Colonic mucosa (tissue), 4 donors: ENCODE data around the gene RRAS. TPM values are rescaled to one million over a fixed set of nuclear protein-coding genes. Genes with fewer than 3 reads are reported as not detected.

Source experiments
- DNase-seq: peaks from one replicate; pipeline ENCODE4 v3.0.0-alpha.2; 2020
- H3K27ac ChIP-seq: fragments of 200-600 bp; one replicate; pipeline ENCODE4 v1.8.0; 2021
- H3K27me3 ChIP-seq: fragments of 200-600 bp; one replicate; pipeline ENCODE4 v1.8.0; 2021
- H3K36me3 ChIP-seq: fragments of 200-600 bp; one replicate; pipeline ENCODE4 v1.8.0; 2021
- H3K4me1 ChIP-seq: fragments of 200-600 bp; one replicate; pipeline ENCODE4 v1.8.0; 2021; ENCODE audit warnings: mild to moderate bottlenecking
- H3K4me3 ChIP-seq: fragments of 200-600 bp; one replicate; pipeline ENCODE4 v1.8.0; 2021
- H3K9ac ChIP-seq, 2 donors: one replicate each; pipeline ENCODE4 v1.7.0; 2013; ENCODE audit warnings: control low read depth in 2 of 2, low read depth in 2 of 2, low read length in 2 of 2
- H3K9me3 ChIP-seq: fragments of 200-600 bp; one replicate; pipeline ENCODE4 v1.8.0; 2021
- intact Hi-C: fragments of 100-400 bp; cut with DNase I; formaldehyde crosslinking; loops from one replicate; pipeline ENCODE4 v1.14.1; 2022
- total RNA-seq, 2 donors: library from RNA; stranded (reverse); fragmentation: NEBNext Ultra II Directional in 1 of 2; extraction: Animal tissue kit (Norgen Biotek cat#: 25700) in 1 of 2; gene quantifications; one replicate each; pipeline ENCODE4 v1.2.1, GENCODE V29; 2021
- TF ChIP-seq, protein P1 (sequence below): fragments of 200-600 bp; IDR thresholded peaks from one replicate; pipeline ENCODE4 v1.8.0; 2022; ENCODE audit warnings: antibody characterized with exemption, mild to moderate bottlenecking
- donor health status: healthy.
- donor health status: DM: no; HTN: no; CAD: no.
- donor health status: DM: no; HTN: no; CAD: no.

The RRAS gene
- total RNA-seq, 2 donors from 2014 or later: 45.7 to 62.2 TPM

DNA sequence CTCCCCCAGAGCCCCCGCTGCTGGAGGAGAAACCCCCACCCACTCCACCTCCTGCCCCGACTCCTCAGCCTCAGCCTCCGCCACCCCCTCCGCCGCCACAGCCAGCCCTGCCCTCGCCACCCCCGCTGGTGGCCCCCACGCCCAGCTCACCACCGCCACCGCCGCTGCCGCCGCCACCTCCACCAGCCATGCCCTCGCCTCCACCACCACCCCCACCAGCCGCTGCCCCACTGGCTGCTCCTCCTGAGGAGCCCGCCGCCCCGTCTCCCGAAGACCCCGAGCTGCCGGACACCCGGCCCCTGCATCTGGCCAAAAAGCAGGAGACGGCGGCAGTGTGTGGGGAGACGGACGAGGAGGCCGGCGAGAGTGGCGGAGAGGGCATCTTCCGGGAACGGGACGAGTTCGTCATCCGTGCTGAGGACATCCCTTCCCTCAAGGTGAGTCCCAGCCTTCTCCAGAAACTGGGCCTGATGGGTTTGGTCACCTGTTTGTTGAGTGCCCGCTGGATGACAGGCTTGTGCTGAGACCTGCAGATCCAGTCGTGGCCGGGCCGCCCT lies 38.4 kb downstream of the RRAS start:
- H3K4me1 ChIP-seq: no peaks in the 10 kb centered on the region
- H3K4me3 ChIP-seq: no peak overlapping the region
- no peak for DNase-seq
- TF ChIP-seq, protein P1, sequence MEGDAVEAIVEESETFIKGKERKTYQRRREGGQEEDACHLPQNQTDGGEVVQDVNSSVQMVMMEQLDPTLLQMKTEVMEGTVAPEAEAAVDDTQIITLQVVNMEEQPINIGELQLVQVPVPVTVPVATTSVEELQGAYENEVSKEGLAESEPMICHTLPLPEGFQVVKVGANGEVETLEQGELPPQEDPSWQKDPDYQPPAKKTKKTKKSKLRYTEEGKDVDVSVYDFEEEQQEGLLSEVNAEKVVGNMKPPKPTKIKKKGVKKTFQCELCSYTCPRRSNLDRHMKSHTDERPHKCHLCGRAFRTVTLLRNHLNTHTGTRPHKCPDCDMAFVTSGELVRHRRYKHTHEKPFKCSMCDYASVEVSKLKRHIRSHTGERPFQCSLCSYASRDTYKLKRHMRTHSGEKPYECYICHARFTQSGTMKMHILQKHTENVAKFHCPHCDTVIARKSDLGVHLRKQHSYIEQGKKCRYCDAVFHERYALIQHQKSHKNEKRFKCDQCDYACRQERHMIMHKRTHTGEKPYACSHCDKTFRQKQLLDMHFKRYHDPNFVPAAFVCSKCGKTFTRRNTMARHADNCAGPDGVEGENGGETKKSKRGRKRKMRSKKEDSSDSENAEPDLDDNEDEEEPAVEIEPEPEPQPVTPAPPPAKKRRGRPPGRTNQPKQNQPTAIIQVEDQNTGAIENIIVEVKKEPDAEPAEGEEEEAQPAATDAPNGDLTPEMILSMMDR: no peak
- no peak overlapping the region for H3K27ac ChIP-seq
- H3K36me3 ChIP-seq: peaks cover 12% of the 10 kb centered on the region
- intact Hi-C loops: no loop called here
- no peak overlapping the region for H3K9ac ChIP-seq
- no peaks in the 10 kb centered on the region for H3K27me3 ChIP-seq
- no peaks in the 10 kb centered on the region for H3K9me3 ChIP-seq

DNA sequence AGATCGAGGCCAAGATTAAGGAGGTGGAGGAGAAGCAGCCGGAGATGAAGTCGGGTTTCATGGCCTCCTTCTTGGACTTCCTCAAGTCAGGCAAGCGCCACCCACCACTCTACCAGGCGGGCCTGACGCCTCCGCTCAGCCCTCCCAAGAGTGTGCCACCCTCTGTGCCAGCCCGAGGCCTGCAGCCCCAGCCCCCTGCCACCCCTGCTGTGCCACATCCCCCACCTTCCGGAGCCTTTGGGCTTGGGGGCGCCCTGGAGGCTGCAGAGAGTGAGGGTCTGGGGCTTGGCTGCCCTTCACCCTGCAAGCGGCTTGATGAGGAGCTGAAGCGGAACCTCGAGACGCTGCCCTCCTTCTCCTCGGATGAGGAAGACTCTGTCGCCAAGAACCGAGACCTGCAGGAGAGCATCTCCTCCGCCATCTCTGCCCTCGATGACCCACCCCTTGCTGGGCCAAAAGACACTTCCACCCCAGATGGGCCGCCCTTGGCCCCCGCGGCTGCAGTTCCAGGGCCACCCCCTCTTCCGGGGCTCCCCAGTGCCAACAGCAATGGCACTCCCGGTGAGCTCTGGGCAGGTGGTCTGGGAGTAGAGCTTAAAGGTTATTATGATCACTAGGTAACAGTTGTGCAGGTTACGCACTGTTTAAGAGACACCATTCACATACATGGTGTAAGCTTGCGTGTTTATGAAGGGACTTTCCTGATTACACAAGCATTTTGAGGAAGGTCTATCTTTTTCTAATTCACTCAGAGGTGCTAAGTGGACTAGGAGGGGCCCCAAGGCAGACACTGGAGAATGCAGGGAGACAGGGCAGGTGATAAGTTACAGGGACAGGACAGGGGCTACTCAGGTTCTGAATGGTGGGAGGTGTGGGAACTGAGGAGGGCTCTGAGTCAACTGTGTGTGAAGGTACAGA lies 40.3 kb downstream of the RRAS start:
- Histone ChIP-seq H3K27me3 (no peaks in the 10 kb centered on the region), H3K9ac (no peak overlapping the region), H3K4me3 (no peak overlapping the region), H3K36me3 (peaks cover 17% of the 10 kb centered on the region), H3K4me1 (no peaks in the 10 kb centered on the region), H3K9me3 (no peaks in the 10 kb centered on the region), H3K27ac (no peak overlapping the region)
- DNase-seq: no peak
- TF ChIP-seq, protein P1: no peak
- intact Hi-C loops: no loop called here

DNA sequence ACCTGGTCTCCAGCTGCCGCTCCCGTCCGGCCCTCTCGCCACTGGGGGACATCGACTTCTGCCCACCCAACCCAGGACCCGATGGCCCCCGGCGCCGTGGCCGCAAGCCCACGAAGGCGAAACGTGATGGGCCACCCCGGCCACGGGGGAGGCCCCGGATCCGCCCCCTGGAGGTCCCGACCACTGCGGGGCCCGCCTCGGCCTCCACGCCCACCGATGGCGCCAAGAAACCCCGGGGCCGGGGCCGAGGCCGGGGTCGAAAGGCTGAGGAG lies 42.3 kb downstream of the RRAS start:
- TF ChIP-seq, protein P1: no peak
- DNase-seq: no peak
- no peaks in the 10 kb centered on the region for H3K9me3 ChIP-seq
- H3K4me3 ChIP-seq: no peak overlapping the region
- no peaks in the 10 kb centered on the region for H3K4me1 ChIP-seq
- intact Hi-C loops: no loop called here
- H3K36me3 ChIP-seq: peaks cover 18% of the 10 kb centered on the region
- H3K9ac ChIP-seq: no peak overlapping the region
- no peaks in the 10 kb centered on the region for H3K27me3 ChIP-seq
- H3K27ac ChIP-seq: no peak overlapping the region

DNA sequence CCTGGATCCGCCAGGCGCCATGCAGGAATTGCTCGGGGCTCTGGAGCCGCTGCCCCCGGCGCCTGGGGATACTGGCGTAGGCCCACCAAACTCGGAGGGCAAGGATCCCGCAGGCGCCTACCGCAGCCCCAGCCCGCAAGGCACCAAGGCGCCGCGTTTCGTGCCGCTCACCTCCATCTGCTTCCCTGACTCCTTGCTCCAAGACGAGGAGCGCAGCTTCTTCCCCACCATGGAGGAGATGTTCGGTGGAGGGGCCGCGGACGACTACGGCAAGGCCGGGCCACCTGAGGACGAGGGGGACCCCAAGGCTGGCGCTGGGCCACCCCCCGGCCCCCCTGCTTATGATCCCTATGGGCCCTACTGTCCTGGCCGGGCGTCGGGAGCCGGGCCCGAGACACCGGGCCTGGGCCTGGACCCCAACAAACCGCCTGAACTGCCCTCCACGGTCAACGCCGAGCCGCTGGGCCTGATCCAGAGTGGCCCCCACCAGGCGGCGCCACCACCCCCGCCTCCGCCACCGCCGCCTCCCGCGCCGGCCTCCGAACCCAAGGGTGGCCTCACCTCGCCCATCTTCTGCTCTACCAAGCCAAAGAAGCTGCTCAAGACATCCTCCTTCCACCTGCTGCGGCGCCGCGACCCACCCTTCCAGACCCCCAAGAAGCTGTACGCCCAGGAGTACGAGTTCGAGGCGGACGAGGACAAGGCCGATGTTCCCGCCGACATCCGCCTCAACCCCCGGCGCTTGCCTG lies 42.8 kb downstream of the RRAS start:
- intact Hi-C loops: no loop called here
- Histone ChIP-seq H3K27me3 (no peaks in the 10 kb centered on the region), H3K27ac (no peak overlapping the region), H3K4me1 (no peaks in the 10 kb centered on the region), H3K9me3 (no peaks in the 10 kb centered on the region), H3K36me3 (peaks cover 16% of the 10 kb centered on the region), H3K9ac (no peak overlapping the region), H3K4me3 (no peak overlapping the region)
- no peak for DNase-seq
- TF ChIP-seq, protein P1: no peak

DNA sequence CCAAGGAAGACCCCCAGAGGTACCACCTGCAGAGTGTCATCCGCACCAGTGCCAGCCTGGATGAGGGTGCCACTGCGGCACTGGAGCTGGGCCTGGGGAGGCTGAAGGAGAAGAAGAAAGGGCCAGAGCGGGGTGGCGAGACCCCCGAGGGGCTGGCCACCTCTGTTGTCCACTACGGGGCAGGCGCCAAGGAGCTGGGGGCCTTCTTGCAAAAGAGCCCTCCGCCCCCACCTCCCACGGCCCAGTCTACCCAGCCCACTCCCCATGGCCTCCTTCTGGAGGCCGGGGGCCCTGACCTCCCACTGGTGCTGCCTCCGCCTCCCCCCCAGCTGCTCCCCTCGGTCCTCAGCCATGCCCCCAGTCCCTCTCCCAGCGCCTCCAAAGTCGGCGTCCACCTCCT lies 43.5 kb downstream of the RRAS start:
- Histone ChIP-seq H3K27me3 (no peaks in the 10 kb centered on the region), H3K9ac (no peak overlapping the region), H3K4me1 (no peaks in the 10 kb centered on the region), H3K9me3 (no peaks in the 10 kb centered on the region), H3K36me3 (peaks cover 13% of the 10 kb centered on the region), H3K4me3 (no peak overlapping the region), H3K27ac (no peak overlapping the region)
- DNase-seq: no peak
- TF ChIP-seq, protein P1: no peak
- intact Hi-C loops: no loop called here
